A673 (cell line): ENCODE data around the gene SIGLEC7. TPM values are rescaled to one million over a fixed set of nuclear protein-coding genes. Genes with fewer than 3 reads are reported as not detected.

Source experiments
- BruUV-seq: library from RNA; stranded (reverse); fragments of 400-500 nt; replicated peaks from 2 replicates; lab custom pipeline; 2021; lab: Mats Ljungman, UMichigan
- CTCF ChIA-PET: fragments of 300-600 bp; sonication (Branson Sonifier 250); formaldehyde crosslinking; loops from one replicate; lab custom pipeline; 2022; ENCODE audit warnings: antibody characterized with exemption; lab: Charles Lee
- POLR2A ChIA-PET: fragments of 300-600 bp; sonication (Branson Sonifier 250); formaldehyde crosslinking; loops from one replicate; lab custom pipeline; 2022; ENCODE audit warnings: antibody characterized with exemption; ENCODE audit not compliant: low non-redundant PET; lab: Charles Lee
- DNase-seq: peaks from one replicate; pipeline ENCODE4 v3.0.0-alpha.2; 2015; ENCODE audit warnings: low spot score
- H3K27ac ChIP-seq: fragments of 200-600 bp; sonication (generic); 2 replicates; pipeline ENCODE4 v1.5.1; 2016; ENCODE audit warnings: mixed run types, low read depth, mild to moderate bottlenecking, mixed read lengths, antibody characterized with exemption, low read length; ENCODE audit not compliant: poor library complexity, severe bottlenecking
- H3K27me3 ChIP-seq: fragments of 200-600 bp; sonication (generic); replicated peaks from 2 replicates; pipeline ENCODE4 v1.6.1; 2017; ENCODE audit warnings: mixed run types, low read depth, mild to moderate bottlenecking, mixed read lengths, antibody characterized with exemption, low read length; ENCODE audit not compliant: insufficient read depth, poor library complexity
- H3K36me3 ChIP-seq: fragments of 200-600 bp; sonication (generic); 2 replicates; pipeline ENCODE4 v1.6.1; 2016; ENCODE audit warnings: mixed run types, mild to moderate bottlenecking, mixed read lengths, antibody characterized with exemption, low read length; ENCODE audit not compliant: insufficient read depth, poor library complexity, severe bottlenecking
- H3K4me1 ChIP-seq: fragments of 200-600 bp; sonication (generic); 2 replicates; pipeline ENCODE4 v1.6.1; 2017; ENCODE audit warnings: mixed run types, mild to moderate bottlenecking, mixed read lengths, antibody characterized with exemption, low read length; ENCODE audit not compliant: insufficient read depth, poor library complexity, severe bottlenecking
- H3K4me3 ChIP-seq: fragments of 200-600 bp; sonication (generic); 2 replicates; pipeline ENCODE4 v1.5.1; 2016; ENCODE audit warnings: low read depth, mixed run types, mild to moderate bottlenecking, mixed read lengths, low read length; ENCODE audit not compliant: poor library complexity, severe bottlenecking
- H3K9me3 ChIP-seq: fragments of 200-600 bp; sonication (generic); 2 replicates; pipeline ENCODE4 v1.6.1; 2016; ENCODE audit warnings: mixed run types, low read depth, mild to moderate bottlenecking, mixed read lengths, antibody characterized with exemption, low read length; ENCODE audit not compliant: poor library complexity, severe bottlenecking
- EZH2 ChIP-seq: fragments of 200-600 bp; sonication (generic); IDR thresholded peaks from 2 replicates; pipeline ENCODE4 v1.6.1; 2017; ENCODE audit warnings: borderline replicate concordance, low read depth, mild to moderate bottlenecking, mixed read lengths, antibody characterized with exemption, low read length; ENCODE audit not compliant: poor library complexity, severe bottlenecking
- intact Hi-C: fragments of 100-400 bp; cut with micrococcal nuclease; formaldehyde crosslinking; loops from one replicate; pipeline ENCODE4 v1.10.0; 2022; ENCODE audit not compliant: unreplicated experiment
- total RNA-seq: library from RNA; stranded (reverse); gene quantifications from 2 replicates; pipeline ENCODE4 v1.2.3, GENCODE V29; 2021
- TF ChIP-seq, protein P1 (sequence below): fragments of 300-800, 200-600 bp; sonication (generic); conservative IDR thresholded peaks from 2 replicates; pipeline ENCODE4 v1.5.1; 2017; ENCODE audit warnings: low read depth, mild to moderate bottlenecking, antibody characterized with exemption, low read length, moderate library complexity, mixed read lengths

Gene SIGLEC7
- total RNA-seq, 1 experiment from 2014 or later: not detected

DNA sequence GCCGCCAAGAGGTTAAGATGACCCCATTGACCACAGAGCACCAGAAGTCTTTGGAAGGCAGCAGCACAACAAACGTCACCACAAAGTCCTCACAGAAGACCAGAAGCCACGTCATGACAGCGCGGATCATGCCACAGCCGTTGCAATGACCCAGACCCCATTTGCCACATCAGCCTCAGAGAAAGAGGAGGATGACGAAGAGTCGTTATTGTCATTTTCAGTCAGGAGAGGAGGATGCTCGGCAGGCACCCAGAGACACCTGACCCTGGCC is 53.1 kb downstream of the SIGLEC7 start:
- no TSS peak for BruUV-seq
- DNase-seq: no peak
- ChIA-PET CTCF (no interaction called here), POLR2A (no interaction called here)
- intact Hi-C loops: no loop called here
- TF ChIP-seq EZH2: no peak
- Histone ChIP-seq H3K27ac (no peak overlapping the region), H3K27me3 (no peaks in the 10 kb centered on the region), H3K9me3 (no peaks in the 10 kb centered on the region), H3K4me1 (no peaks in the 10 kb centered on the region), H3K36me3 (no peaks in the 10 kb centered on the region), H3K4me3 (no peak overlapping the region)

DNA sequence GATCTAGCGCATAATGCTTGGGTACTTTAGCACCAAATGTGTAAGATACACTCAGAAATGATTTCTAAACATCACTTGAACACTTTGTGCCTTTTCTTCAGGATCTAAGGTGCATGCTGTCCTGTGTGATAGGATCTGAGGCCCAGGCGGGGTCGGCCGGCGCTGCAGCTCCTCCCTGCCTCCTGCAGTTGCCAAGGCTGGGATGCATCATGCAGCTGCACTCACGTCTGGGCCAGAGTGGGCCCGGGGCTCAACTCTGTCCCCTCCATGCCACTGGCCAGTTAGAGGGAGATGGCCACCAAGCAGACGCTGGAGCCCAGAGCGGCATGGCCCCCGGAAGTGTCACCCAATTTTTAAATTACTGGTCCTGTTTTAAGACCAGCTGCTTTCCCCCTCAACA is 53.5 kb downstream of the SIGLEC7 start:
- H3K27ac ChIP-seq: no peak overlapping the region
- ChIA-PET POLR2A (no interaction called here), CTCF (no interaction called here)
- H3K4me3 ChIP-seq: no peak overlapping the region
- H3K36me3 ChIP-seq: no peaks in the 10 kb centered on the region
- no TSS peak for BruUV-seq
- H3K9me3 ChIP-seq: no peaks in the 10 kb centered on the region
- H3K27me3 ChIP-seq: no peaks in the 10 kb centered on the region
- intact Hi-C loops: no loop called here
- TF ChIP-seq, protein P1, sequence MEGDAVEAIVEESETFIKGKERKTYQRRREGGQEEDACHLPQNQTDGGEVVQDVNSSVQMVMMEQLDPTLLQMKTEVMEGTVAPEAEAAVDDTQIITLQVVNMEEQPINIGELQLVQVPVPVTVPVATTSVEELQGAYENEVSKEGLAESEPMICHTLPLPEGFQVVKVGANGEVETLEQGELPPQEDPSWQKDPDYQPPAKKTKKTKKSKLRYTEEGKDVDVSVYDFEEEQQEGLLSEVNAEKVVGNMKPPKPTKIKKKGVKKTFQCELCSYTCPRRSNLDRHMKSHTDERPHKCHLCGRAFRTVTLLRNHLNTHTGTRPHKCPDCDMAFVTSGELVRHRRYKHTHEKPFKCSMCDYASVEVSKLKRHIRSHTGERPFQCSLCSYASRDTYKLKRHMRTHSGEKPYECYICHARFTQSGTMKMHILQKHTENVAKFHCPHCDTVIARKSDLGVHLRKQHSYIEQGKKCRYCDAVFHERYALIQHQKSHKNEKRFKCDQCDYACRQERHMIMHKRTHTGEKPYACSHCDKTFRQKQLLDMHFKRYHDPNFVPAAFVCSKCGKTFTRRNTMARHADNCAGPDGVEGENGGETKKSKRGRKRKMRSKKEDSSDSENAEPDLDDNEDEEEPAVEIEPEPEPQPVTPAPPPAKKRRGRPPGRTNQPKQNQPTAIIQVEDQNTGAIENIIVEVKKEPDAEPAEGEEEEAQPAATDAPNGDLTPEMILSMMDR: no peak
- TF ChIP-seq EZH2: no peak
- H3K4me1 ChIP-seq: no peaks in the 10 kb centered on the region
- DNase-seq: no peak

DNA sequence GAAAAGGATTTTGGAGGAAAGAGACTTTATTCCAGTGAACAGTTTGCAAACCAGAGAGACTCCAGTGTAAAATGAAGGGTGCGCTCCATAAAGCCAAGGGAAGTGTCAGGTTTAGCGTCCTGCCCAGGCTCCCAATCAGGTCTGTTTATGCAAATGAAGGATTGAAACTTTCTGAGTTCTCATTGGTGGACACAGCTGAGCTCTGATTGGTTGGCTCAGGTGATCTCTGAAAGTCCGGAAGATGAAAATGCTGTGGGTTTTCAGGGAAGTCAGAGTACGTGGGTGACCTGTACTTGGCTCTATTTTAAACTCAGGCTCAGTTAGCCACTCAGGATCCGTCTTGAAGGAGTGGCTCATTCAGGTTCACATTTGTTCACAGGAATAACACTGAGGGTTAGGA is 54.1 kb downstream of the SIGLEC7 start:
- no peaks in the 10 kb centered on the region for H3K27me3 ChIP-seq
- DNase-seq: no peak
- POLR2A ChIA-PET: no interaction called here
- TF ChIP-seq, protein P1: no peak
- no peak for TF ChIP-seq EZH2
- CTCF ChIA-PET: no interaction called here
- no peaks in the 10 kb centered on the region for H3K9me3 ChIP-seq
- H3K4me1 ChIP-seq: no peaks in the 10 kb centered on the region
- no peak overlapping the region for H3K27ac ChIP-seq
- no peaks in the 10 kb centered on the region for H3K36me3 ChIP-seq
- H3K4me3 ChIP-seq: no peak overlapping the region
- intact Hi-C loops: no loop called here
- no TSS peak for BruUV-seq

DNA sequence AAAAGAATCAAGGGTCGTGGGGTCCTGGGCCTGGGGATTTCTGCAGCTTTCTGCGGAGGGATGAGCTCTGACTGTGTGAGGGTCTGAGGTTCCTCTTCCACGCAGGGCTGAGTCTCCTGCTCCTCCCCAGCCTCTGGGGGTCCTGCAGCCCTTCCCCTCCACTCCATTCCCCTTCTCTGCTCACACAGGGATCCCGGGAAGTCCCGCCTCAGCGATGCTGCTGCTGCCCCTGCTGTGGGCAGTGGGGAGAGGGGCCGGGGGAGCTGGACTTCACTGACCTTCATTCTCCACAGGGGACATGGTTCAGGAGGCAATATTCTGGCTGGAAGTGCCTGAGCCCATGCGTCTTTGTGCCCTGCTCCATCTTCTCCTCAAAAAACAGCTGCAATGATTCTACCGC is 56.5 kb downstream of the SIGLEC7 start:
- TF ChIP-seq, protein P1: no peak
- TF ChIP-seq EZH2: no peak
- intact Hi-C loops: no loop called here
- CTCF ChIA-PET: interaction anchor here (0.6 kb wide), 1 partner anchor 8 kb away, joined by 3 read pairs; no protein-coding TSS in a partner anchor

More for the DNA sequence above, 56.5 kb downstream of the SIGLEC7 start:
- POLR2A ChIA-PET: no interaction called here
- no peaks in the 10 kb centered on the region for H3K36me3 ChIP-seq
- DNase-seq: no peak
- H3K4me3 ChIP-seq: no peak overlapping the region
- H3K4me1 ChIP-seq: no peaks in the 10 kb centered on the region
- no peaks in the 10 kb centered on the region for H3K27me3 ChIP-seq
- no peaks in the 10 kb centered on the region for H3K9me3 ChIP-seq
- BruUV-seq: no TSS peak
- no peak overlapping the region for H3K27ac ChIP-seq
